HEK293 (cell line): Measurements from ENCODE around the gene OR2T4.

ENCODE experiments used
- CTCF ChIP-seq: fragments of 450-650 bp; formaldehyde crosslinking; IDR thresholded peaks from 2 replicates; pipeline ENCODE4 v1.5.1; 2016; ENCODE audit warnings: missing biosample characterization, missing genetic modification characterization
- HOXD13 ChIP-seq: sonication (generic); formaldehyde crosslinking; IDR thresholded peaks from 2 replicates; pipeline ENCODE4 v1.8.0; 2022; ENCODE audit warnings: missing genetic modification reagents, borderline replicate concordance
- PATZ1 ChIP-seq: fragments of 450-650 bp; formaldehyde crosslinking; IDR thresholded peaks from 2 replicates; pipeline ENCODE4 v1.5.1; 2016; ENCODE audit warnings: missing biosample characterization, missing genetic modification characterization
- ZBTB10 ChIP-seq: fragments of 450-650 bp; formaldehyde crosslinking; IDR thresholded peaks from 2 replicates; pipeline ENCODE4 v1.5.1; 2016; ENCODE audit warnings: missing biosample characterization, missing genetic modification characterization
- ZNF324 ChIP-seq: fragments of 450-650 bp; formaldehyde crosslinking; IDR thresholded peaks from 2 replicates; pipeline ENCODE4 v1.5.1; 2016; ENCODE audit warnings: missing biosample characterization, missing genetic modification characterization
- ZNF548 ChIP-seq: fragments of 450-650 bp; formaldehyde crosslinking; IDR thresholded peaks from 2 replicates; pipeline ENCODE4 v1.5.1; 2016; ENCODE audit warnings: missing biosample characterization, missing genetic modification characterization
- ZNF549 ChIP-seq: fragments of 450-650 bp; IDR thresholded peaks from 2 replicates; pipeline ENCODE4 v1.5.1; 2018; ENCODE audit warnings: missing biosample characterization, missing genetic modification characterization, mild to moderate bottlenecking, inconsistent platforms, moderate library complexity

GRCh38 chr1:248316796-248317195, 44.7 kb upstream of the OR2T4 start:
- no peak for TF ChIP-seq CTCF (tag by site-specific recombination)
- no peak for TF ChIP-seq ZNF324 (tag by site-specific recombination)
- no peak for TF ChIP-seq HOXD13 (CRISPR knock-in tag)
- no peak for TF ChIP-seq ZBTB10 (tag by site-specific recombination)
- TF ChIP-seq ZNF548 (tag by site-specific recombination): no peak
- TF ChIP-seq ZNF549 (tag by site-specific recombination): no peak
- TF ChIP-seq PATZ1 (tag by site-specific recombination): no peak
